NCI-H1417 treated with DMSO at 0.1 percent for 48 hours (cell line): ENCODE results near the gene CLDN10.
A peak's percentile ranks its signal among the peaks of the same experiment; 100 is the strongest.
"Not testable (repeated sequence)": the region's sequence is repeated elsewhere in the genome, so short reads cannot be mapped to it uniquely, and the experiment has no call there.

Experiments used
- DNase-seq: peaks from one replicate; lab custom pipeline; 2025; lab: John Stamatoyannopoulos, UW

The CLDN10 gene

GRCh38 chr13:95541308-95541707, 11.2 kb upstream of the CLDN10 start:
- DNase-seq, result no peak

GRCh38 chr13:95541911-95542474, 10.5 kb upstream of the CLDN10 start:
- DNase-seq, result no peak

GRCh38 chr13:95544293-95544692, 8.2 kb upstream of the CLDN10 start:
- DNase-seq, result no peak

GRCh38 chr13:95546919-95547318, 5.6 kb upstream of the CLDN10 start:
- DNase-seq, result no peak

GRCh38 chr13:95547531-95548167, 4.9 kb upstream of the CLDN10 start:
- no peak for DNase-seq

GRCh38 chr13:95552208-95552538, 347 bp upstream of the CLDN10 start:
- no peak for DNase-seq

GRCh38 chr13:95553581-95554385, 1.3 kb downstream of the CLDN10 start:
- DNase-seq, result no peak

- peak; percentile 67 for DNase-seq
These were observed 4.5 kb downstream of the CLDN10 start for GRCh38 chr13:95557013-95557412.

- no peak for DNase-seq
These were observed 6.6 kb downstream of the CLDN10 start for GRCh38 chr13:95559100-95559499.

GRCh38 chr13:95560387-95560786, 7.9 kb downstream of the CLDN10 start:
- DNase-seq, result no peak

GRCh38 chr13:95564091-95564490, 11.6 kb downstream of the CLDN10 start:
- no peak for DNase-seq

- DNase-seq, result no peak
These were observed 12.3 kb downstream of the CLDN10 start for GRCh38 chr13:95564733-95565291.

GRCh38 chr13:95565758-95566157, 13.2 kb downstream of the CLDN10 start:
- DNase-seq, result not testable (repeated sequence)

GRCh38 chr13:95568131-95568530, 15.6 kb downstream of the CLDN10 start:
- no peak for DNase-seq

GRCh38 chr13:95570016-95570415, 17.5 kb downstream of the CLDN10 start:
- no peak for DNase-seq

- DNase-seq, result peak; percentile 37
These were observed 19.4 kb downstream of the CLDN10 start for GRCh38 chr13:95571941-95572340.

GRCh38 chr13:95573221-95573620, 20.7 kb downstream of the CLDN10 start:
- no peak for DNase-seq

- no peak for DNase-seq
These were observed 26.8 kb downstream of the CLDN10 start for GRCh38 chr13:95579303-95579702.

- DNase-seq, result no peak
These were observed 33.3 kb downstream of the CLDN10 start for GRCh38 chr13:95585867-95586266.

GRCh38 chr13:95588134-95588533, 35.6 kb downstream of the CLDN10 start:
- no peak for DNase-seq

GRCh38 chr13:95588721-95589120, 36.2 kb downstream of the CLDN10 start:
- no peak for DNase-seq

GRCh38 chr13:95593462-95593861, 40.9 kb downstream of the CLDN10 start:
- no peak for DNase-seq

- DNase-seq, result no peak
These were observed 44.2 kb downstream of the CLDN10 start for GRCh38 chr13:95596701-95597100.
